ENCODE data around the gene TMF1. TPM values are rescaled to one million over a fixed set of nuclear protein-coding genes. Genes with fewer than 3 reads are reported as not detected.

The TMF1 gene
- total and polyA plus RNA-seq, 10 of the 15 experiments (the other 5 are each of a cell fraction or from before 2014, with no cell fraction given), result 7.1 to 24.5 (median 18.6) TPM

GRCh38 chr3:69092030-69092516 is 39.9 kb upstream of the TMF1 start (continued):
- TF ChIP-seq BCL11A (IDR thresholded peaks at IDR 0.05; ENCODE audit: low read depth, low read length) (peak; percentile 51; the same call in 1 of the 2 replicates), YY1 (IDR thresholded peaks at IDR 0.05; ENCODE audit: low read depth, low read length) (no peak), BCLAF1 (IDR thresholded peaks at IDR 0.05) (no peak), EZH2 (IDR thresholded peaks at IDR 0.05; ENCODE audit: borderline replicate concordance, control insufficient read depth, low read depth, low read length) (no peak), MLLT1 (IDR thresholded peaks at IDR 0.05) (no peak), PAX5 (IDR thresholded peaks at IDR 0.05; ENCODE audit: borderline replicate concordance, low read depth, low read length) (no peak), TBL1XR1 (IDR thresholded peaks at IDR 0.05; ENCODE audit: low read depth, low read length) (no peak), FOS (IDR thresholded peaks at IDR 0.05; ENCODE audit: borderline replicate concordance, extremely low read depth, insufficient read length) (no peak), RFX5 (IDR thresholded peaks at IDR 0.05; ENCODE audit: low read depth, low read length) (no peak), RUNX3 (IDR thresholded peaks at IDR 0.05; ENCODE audit: low read length) (peak; percentile 63), CHD4 (IDR thresholded peaks at IDR 0.05) (no peak), RAD21 (IDR thresholded peaks at IDR 0.05; ENCODE audit: insufficient read depth, low read depth, low read length) (no peak), BACH1 (IDR thresholded peaks at IDR 0.05; ENCODE audit: borderline replicate concordance) (no peak), TCF12 (IDR thresholded peaks at IDR 0.05; ENCODE audit: low read depth, low read length) (no peak), CBFB (IDR thresholded peaks at IDR 0.05; ENCODE audit: low read depth) (no peak), SIN3A (IDR thresholded peaks at IDR 0.05; ENCODE audit: low read depth, low read length) (no peak), NBN (IDR thresholded peaks at IDR 0.05) (no peak), ELK1 (IDR thresholded peaks at IDR 0.05; ENCODE audit: low read depth, low read length) (no peak), ZZZ3 (IDR thresholded peaks at IDR 0.05; ENCODE audit: control insufficient read depth, insufficient read length, low read depth) (no peak), MTA2 (IDR thresholded peaks at IDR 0.05; ENCODE audit: low read depth) (no peak; the same call in 1 of the 2 replicates), BRCA1 (IDR thresholded peaks at IDR 0.05; ENCODE audit: low read depth, low read length) (no peak), POLR2AphosphoS5 (IDR thresholded peaks at IDR 0.05; ENCODE audit: low read length) (no peak), IKZF2 (IDR thresholded peaks at IDR 0.05) (no peak), RB1 (IDR thresholded peaks at IDR 0.05; ENCODE audit: borderline replicate concordance) (no peak), ASH2L (IDR thresholded peaks at IDR 0.05; ENCODE audit: borderline replicate concordance, low read depth) (no peak)
- TF ChIP-seq, protein P1, sequence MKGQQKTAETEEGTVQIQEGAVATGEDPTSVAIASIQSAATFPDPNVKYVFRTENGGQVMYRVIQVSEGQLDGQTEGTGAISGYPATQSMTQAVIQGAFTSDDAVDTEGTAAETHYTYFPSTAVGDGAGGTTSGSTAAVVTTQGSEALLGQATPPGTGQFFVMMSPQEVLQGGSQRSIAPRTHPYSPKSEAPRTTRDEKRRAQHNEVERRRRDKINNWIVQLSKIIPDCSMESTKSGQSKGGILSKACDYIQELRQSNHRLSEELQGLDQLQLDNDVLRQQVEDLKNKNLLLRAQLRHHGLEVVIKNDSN (IDR thresholded peaks at IDR 0.05; ENCODE audit: borderline replicate concordance, extremely low read length, insufficient read depth, low read depth, low read length), result no peak
- TF ChIP-seq, protein P2, sequence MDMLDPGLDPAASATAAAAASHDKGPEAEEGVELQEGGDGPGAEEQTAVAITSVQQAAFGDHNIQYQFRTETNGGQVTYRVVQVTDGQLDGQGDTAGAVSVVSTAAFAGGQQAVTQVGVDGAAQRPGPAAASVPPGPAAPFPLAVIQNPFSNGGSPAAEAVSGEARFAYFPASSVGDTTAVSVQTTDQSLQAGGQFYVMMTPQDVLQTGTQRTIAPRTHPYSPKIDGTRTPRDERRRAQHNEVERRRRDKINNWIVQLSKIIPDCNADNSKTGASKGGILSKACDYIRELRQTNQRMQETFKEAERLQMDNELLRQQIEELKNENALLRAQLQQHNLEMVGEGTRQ (IDR thresholded peaks at IDR 0.05; ENCODE audit: borderline replicate concordance, low read depth, low read length), result no peak

All from GM12878 (cell line).